SU-DHL-6 (cell line): ENCODE data around the gene TBC1D5.
"Not testable (repeated sequence)": the region's sequence is repeated elsewhere in the genome, so short reads cannot be mapped to it uniquely, and the experiment has no call there.

ENCODE experiments used
- H2AFZ ChIP-seq: fragments of 200-600 bp; sonication (generic); 2 replicates; pipeline ENCODE4 v1.6.1; 2014; ENCODE audit warnings: low read depth, mild to moderate bottlenecking, moderate library complexity, mixed read lengths, antibody characterized with exemption, low read length; ENCODE audit not compliant: severe bottlenecking
- H3F3A ChIP-seq: fragments of 200-600 bp; shearing (Covaris generic); 2 replicates; pipeline ENCODE4 v1.6.0; 2016; ENCODE audit warnings: antibody characterized with exemption, mild to moderate bottlenecking; ENCODE audit not compliant: insufficient read depth
- H3K27ac ChIP-seq: fragments of 200-600 bp; sonication (generic); 2 replicates; pipeline ENCODE4 v1.5.1; 2016; ENCODE audit warnings: low read depth, mild to moderate bottlenecking, low read length, moderate library complexity, mixed read lengths
- H3K27me3 ChIP-seq: fragments of 200-600 bp; sonication (generic), shearing (Covaris generic); 2 replicates; pipeline ENCODE4 v1.6.0; 2014; ENCODE audit warnings: mild to moderate bottlenecking, low read length
- H3K36me3 ChIP-seq: fragments of 200-600 bp; sonication (generic); 2 replicates; pipeline ENCODE4 v1.6.1; 2014; ENCODE audit warnings: mild to moderate bottlenecking, low read length, mixed read lengths
- H3K4me2 ChIP-seq: fragments of 300-600, 200-600 bp; shearing (Covaris generic), sonication (generic); 2 replicates; pipeline ENCODE4 v1.6.0; 2014; ENCODE audit warnings: low read length, low read depth, mild to moderate bottlenecking; ENCODE audit not compliant: poor library complexity, severe bottlenecking
- H3K4me3 ChIP-seq: fragments of 200-600 bp; sonication (generic); 2 replicates; pipeline ENCODE4 v1.5.1; 2014; ENCODE audit warnings: antibody characterized with exemption, low read length, mild to moderate bottlenecking, mixed read lengths; ENCODE audit not compliant: insufficient read depth, poor library complexity, severe bottlenecking
- H3K79me2 ChIP-seq: fragments of 200-600 bp; sonication (generic); 2 replicates; pipeline ENCODE4 v1.6.1; 2014; ENCODE audit warnings: mild to moderate bottlenecking, low read length, moderate library complexity; ENCODE audit not compliant: insufficient read depth
- H3K9ac ChIP-seq: fragments of 200-600 bp; sonication (generic); 2 replicates; pipeline ENCODE4 v1.7.0; 2014; ENCODE audit warnings: mild to moderate bottlenecking, low read length
- H3K9me2 ChIP-seq: fragments of 200-600 bp; sonication (generic); replicated peaks from 2 replicates; pipeline ENCODE4 v1.6.1; 2014; ENCODE audit warnings: low read length; ENCODE audit not compliant: insufficient read depth
- H3K9me3 ChIP-seq: fragments of 200-600 bp; sonication (generic); 2 replicates; pipeline ENCODE4 v1.6.1; 2014; ENCODE audit warnings: low read length, mixed read lengths; ENCODE audit not compliant: insufficient read depth
- H4K20me1 ChIP-seq: fragments of 200-600 bp; sonication (generic); 2 replicates; pipeline ENCODE4 v1.6.1; 2014; ENCODE audit warnings: low read depth, mild to moderate bottlenecking, antibody characterized with exemption, low read length, moderate library complexity, mixed read lengths
- CTCF ChIP-seq: fragments of 200-600 bp; sonication (generic); IDR thresholded peaks from one replicate; pipeline ENCODE4 v1.5.1; 2017; ENCODE audit warnings: antibody characterized with exemption, mild to moderate bottlenecking, low read length, moderate library complexity; ENCODE audit not compliant: insufficient read depth, poor library complexity, severe bottlenecking
- EZH2phosphoT487 ChIP-seq: fragments of 200-600 bp; sonication (generic), shearing (Covaris generic); conservative IDR thresholded peaks from 2 replicates; pipeline ENCODE4 v1.6.1; 2018; ENCODE audit warnings: mild to moderate bottlenecking, antibody characterized with exemption, low read length, moderate library complexity, mixed read lengths

Gene TBC1D5

DNA sequence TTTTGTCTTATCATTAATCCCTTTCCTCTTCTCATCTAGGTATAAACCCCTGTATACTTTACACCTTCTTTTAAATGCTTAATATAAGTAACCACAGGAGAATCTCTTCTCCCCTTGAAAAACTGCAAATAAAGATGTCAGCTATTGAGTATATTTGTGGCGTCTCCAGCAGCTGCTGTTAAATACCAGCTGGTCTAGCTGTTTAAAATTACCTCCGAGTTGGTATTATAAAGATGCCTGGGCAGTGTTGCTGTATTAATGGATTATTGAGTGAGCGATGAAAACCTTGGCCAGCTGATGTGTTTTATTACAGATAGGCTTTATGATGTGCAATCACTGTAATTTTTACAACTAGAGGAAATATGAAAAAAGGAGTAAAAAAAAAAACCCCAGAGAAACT lies 388.1 kb downstream of the TBC1D5 start:
- Histone ChIP-seq H4K20me1 (no peaks in the 10 kb centered on the region), H2AFZ (no peak overlapping the region), H3K9ac (no peak overlapping the region), H3K9me2 (no peaks in the 10 kb centered on the region), H3K79me2 (no peaks in the 10 kb centered on the region), H3K27ac (no peak overlapping the region), H3K36me3 (peaks cover 2% of the 10 kb centered on the region; the same call in 1 of the 2 replicates), H3F3A (0 out of 2 replicates have a peak, but pooled peaks cover 3% of the 10 kb centered on the region), H3K4me2 (no peak overlapping the region), H3K4me3 (no peak overlapping the region), H3K9me3 (no peaks in the 10 kb centered on the region), H3K27me3 (no peaks in the 10 kb centered on the region)
- TF ChIP-seq CTCF, result no peak
- TF ChIP-seq EZH2phosphoT487, result no peak

DNA sequence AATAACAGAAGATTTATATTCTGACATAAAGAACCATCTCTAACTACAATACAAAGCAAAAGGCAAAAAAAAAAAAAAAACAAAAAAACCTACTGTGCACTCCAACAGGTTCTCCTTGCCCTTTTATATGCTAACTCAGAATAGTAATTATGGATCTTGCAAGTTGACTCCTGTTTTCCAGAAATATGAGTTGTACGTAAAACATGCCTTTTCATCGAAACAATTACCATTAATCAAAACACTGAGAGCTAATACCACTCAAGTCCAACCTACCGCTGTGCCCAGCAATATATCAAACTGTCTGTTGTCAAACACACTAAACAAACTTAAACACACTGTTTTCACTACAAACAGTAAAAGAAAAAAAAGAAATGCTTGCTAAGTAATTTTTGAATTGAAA lies 389.8 kb downstream of the TBC1D5 start:
- H3K36me3 ChIP-seq, result peaks cover 2% of the 10 kb centered on the region; the same call in 1 of the 2 replicates
- H3K27me3 ChIP-seq, result no peaks in the 10 kb centered on the region
- H3K9me2 ChIP-seq, result no peaks in the 10 kb centered on the region
- H3K4me2 ChIP-seq, result no peak overlapping the region
- TF ChIP-seq EZH2phosphoT487, result no peak
- no peak for TF ChIP-seq CTCF
- H3K9ac ChIP-seq, result no peak overlapping the region
- 0 out of 2 replicates have a peak, but pooled peaks cover 3% of the 10 kb centered on the region for H3F3A ChIP-seq
- no peaks in the 10 kb centered on the region for H4K20me1 ChIP-seq
- no peak overlapping the region for H3K27ac ChIP-seq
- H3K79me2 ChIP-seq, result no peaks in the 10 kb centered on the region
- no peak overlapping the region for H3K4me3 ChIP-seq
- no peaks in the 10 kb centered on the region for H3K9me3 ChIP-seq
- no peak overlapping the region for H2AFZ ChIP-seq

DNA sequence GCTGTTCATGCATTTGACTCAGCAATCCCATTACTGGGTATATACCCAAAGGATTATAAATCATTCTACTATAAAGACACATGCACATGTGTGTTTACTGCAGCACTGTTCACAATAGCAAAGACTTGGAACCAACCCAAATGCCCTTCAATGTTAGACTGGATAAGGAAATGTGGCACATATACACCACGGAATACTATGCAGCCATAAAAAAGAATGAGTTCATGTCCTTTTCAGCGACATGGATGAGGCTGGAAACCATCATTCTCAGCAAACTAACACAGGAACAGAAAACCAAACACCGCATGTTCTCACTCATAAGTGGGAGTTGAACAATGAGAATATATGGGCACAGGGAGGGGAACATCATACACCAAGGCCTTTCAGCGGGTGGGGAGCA lies 391.2 kb downstream of the TBC1D5 start:
- H3K4me2 ChIP-seq, H3K9me2 ChIP-seq, H3K9me3 ChIP-seq, H3K79me2 ChIP-seq, H2AFZ ChIP-seq, H3K27me3 ChIP-seq, H3K9ac ChIP-seq, H3F3A ChIP-seq, H3K4me3 ChIP-seq, H3K27ac ChIP-seq, H3K36me3 ChIP-seq, H4K20me1 ChIP-seq: not testable (repeated sequence)

DNA sequence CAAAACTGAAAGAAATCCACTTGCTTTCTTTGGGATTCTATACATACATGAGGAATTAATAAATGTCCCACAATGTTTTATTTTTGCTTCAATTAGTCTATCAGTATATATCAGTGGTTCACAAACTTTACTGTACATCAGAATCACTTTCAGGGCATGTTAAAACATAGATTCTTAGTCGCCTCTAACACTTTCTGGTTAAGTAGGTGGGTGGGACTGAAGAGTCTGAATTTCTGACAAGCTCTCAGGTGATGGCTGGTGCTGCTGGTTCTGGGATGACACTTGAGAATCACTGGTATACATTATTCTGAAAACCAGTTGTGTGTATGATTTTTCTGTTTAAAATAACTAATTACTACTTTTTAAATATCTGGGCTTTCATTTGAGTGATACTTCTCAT lies 393.3 kb downstream of the TBC1D5 start:
- Histone ChIP-seq H3K27me3 (no peaks in the 10 kb centered on the region), H3K9me3 (no peaks in the 10 kb centered on the region), H3K9ac (no peak overlapping the region), H3F3A (no peaks in the 10 kb centered on the region), H2AFZ (no peak overlapping the region), H3K27ac (no peak overlapping the region), H3K36me3 (no peaks in the 10 kb centered on the region; the same call in 1 of the 2 replicates), H3K4me2 (no peak overlapping the region), H3K4me3 (no peak overlapping the region), H3K79me2 (no peaks in the 10 kb centered on the region), H4K20me1 (no peaks in the 10 kb centered on the region), H3K9me2 (no peaks in the 10 kb centered on the region)
- TF ChIP-seq CTCF (no peak), EZH2phosphoT487 (no peak)
